HepG2 (cell line): ENCODE measurements around the gene GGTLC2. TPM values are rescaled to one million over a fixed set of nuclear protein-coding genes. Genes with fewer than 3 reads are reported as not detected.

ENCODE experiments used
- ATAC-seq: fragments of 200-7000 bp; cut with Tn5 transposase; 3 replicates; pipeline ENCODE4 v1.9.1; 2020; ENCODE audit warnings: mild to moderate bottlenecking, moderate library complexity
- BruUV-seq: library from RNA; stranded (reverse); fragments of 400-500 nt; replicated peaks from 2 replicates; lab custom pipeline; 2021; lab: Mats Ljungman, UMichigan
- CTCF ChIA-PET: fragments of 300-600 bp; formaldehyde crosslinking; extraction: SDS; loops from one replicate; lab custom pipeline; 2021; ENCODE audit warnings: low total read pairs, inconsistent platforms, low intra/inter-chr PET ratio; lab: Yijun Ruan, JAX
- POLR2A ChIA-PET: fragments of 350-600 bp; sonication (Branson Sonifier 250); formaldehyde crosslinking; loops from one replicate; lab custom pipeline; 2020; ENCODE audit warnings: antibody characterized with exemption, inconsistent platforms; lab: Yijun Ruan, JAX
- DNase-seq: peaks from one replicate; pipeline ENCODE4 v3.0.0-alpha.2; 2015; ENCODE audit warnings: low spot score
- FAIRE-seq: peaks from 3 replicates; lab custom pipeline; 2011; peaks lifted over from hg19 to GRCh38; lab: Jason Lieb, UNC
- H2AFZ ChIP-seq: one replicate; pipeline ENCODE4 v1.6.1; 2011; ENCODE audit warnings: low read length, inconsistent platforms
- H3K27ac ChIP-seq: fragments of 300-600 bp; 3 replicates; pipeline ENCODE4 v1.8.0; 2011; ENCODE audit warnings: mixed run types, mild to moderate bottlenecking, mixed read lengths, low read length, inconsistent platforms; ENCODE audit not compliant: insufficient read depth; ENCODE audit errors: extremely low read length
- H3K27me3 ChIP-seq, 2 experiments: fragments of 200-600 bp in 1 of 2; 2 replicates in 1 of 2; 3 replicates in 1 of 2; pipeline versions ENCODE4 v1.6.0 to v1.8.0; 2011; ENCODE audit warnings: low read length in 2 of 2, mild to moderate bottlenecking in 2 of 2, moderate library complexity in 2 of 2, inconsistent platforms in 1 of 2; ENCODE audit not compliant: insufficient read depth in 2 of 2, control insufficient read depth in 1 of 2
- H3K36me3 ChIP-seq, 2 experiments: fragments of 200-600 bp in 1 of 2; replicated peaks in 1 of 2; 2 replicates in 1 of 2; 3 replicates in 1 of 2; pipeline versions ENCODE4 v1.5.1 to v1.8.0; 2011; ENCODE audit warnings: low read length in 2 of 2, inconsistent platforms in 1 of 2; ENCODE audit not compliant: insufficient read depth in 2 of 2, control insufficient read depth in 1 of 2
- H3K4me1 ChIP-seq: 2 replicates; pipeline ENCODE4 v1.5.1; 2012; ENCODE audit warnings: low read length, inconsistent platforms; ENCODE audit not compliant: insufficient read depth
- H3K4me2 ChIP-seq: 2 replicates; pipeline ENCODE4 v1.6.0; 2011; ENCODE audit warnings: low read depth, low read length, inconsistent platforms
- H3K4me3 ChIP-seq, 3 experiments: fragments of 200-600 bp in 1 of 3; sonication (generic), shearing (Covaris generic) in 1 of 3; replicated peaks in 1 of 3; 2 replicates each; pipeline ENCODE4 v1.5.1; 2011 to 2016; ENCODE audit warnings: low read length in 3 of 3, inconsistent platforms in 2 of 3, low read depth in 2 of 3, mild to moderate bottlenecking in 2 of 3, control low read depth in 1 of 3, mixed read lengths in 1 of 3; ENCODE audit not compliant: insufficient read depth in 1 of 3
- H3K79me2 ChIP-seq: one replicate; pipeline ENCODE4 v1.6.1; 2011; ENCODE audit warnings: low read length, inconsistent platforms; ENCODE audit not compliant: insufficient read depth
- H3K9ac ChIP-seq: 2 replicates; pipeline ENCODE4 v1.6.0; 2011; ENCODE audit warnings: mild to moderate bottlenecking, low read depth, low read length, inconsistent platforms; ENCODE audit not compliant: insufficient read depth
- H3K9me3 ChIP-seq: 2 replicates; pipeline ENCODE4 v1.5.1; 2012; ENCODE audit warnings: mild to moderate bottlenecking, low read length
- H4K20me1 ChIP-seq: 2 replicates; pipeline ENCODE4 v1.6.0; 2011; ENCODE audit warnings: inconsistent platforms, mild to moderate bottlenecking, low read length, moderate library complexity; ENCODE audit not compliant: insufficient read depth
- CEBPG ChIP-seq: IDR thresholded peaks from 2 replicates; pipeline ENCODE4 v1.6.1; 2016
- ETV6 ChIP-seq: sonication (generic); formaldehyde crosslinking; conservative IDR thresholded peaks from 2 replicates; pipeline ENCODE4 v1.4.0; 2020; ENCODE audit warnings: missing genetic modification reagents
- HDAC6 ChIP-seq: fragments of 200-600 bp; sonication (generic); IDR thresholded peaks from 2 replicates; pipeline ENCODE4 v1.7.0; 2017; ENCODE audit warnings: mild to moderate bottlenecking, antibody characterized with exemption, low read length, low read depth
- HOXA3 ChIP-seq: sonication (generic); formaldehyde crosslinking; IDR thresholded peaks from 2 replicates; pipeline ENCODE4 v1.5.0; 2020; ENCODE audit warnings: missing genetic modification reagents
- NCOA1 ChIP-seq: sonication (generic); formaldehyde crosslinking; IDR thresholded peaks from 2 replicates; pipeline ENCODE4 v1.9.0; 2021; ENCODE audit warnings: missing genetic modification reagents
- NR2F2 ChIP-seq: IDR thresholded peaks from 2 replicates; pipeline ENCODE4 v1.6.1; 2012; ENCODE audit warnings: low read depth, inconsistent platforms, borderline replicate concordance
- POGZ ChIP-seq: sonication (generic); formaldehyde crosslinking; IDR thresholded peaks from 2 replicates; pipeline ENCODE4 v1.4.0; 2020; ENCODE audit warnings: mild to moderate bottlenecking, missing genetic modification reagents
- ZFP36L2 ChIP-seq: sonication (generic); formaldehyde crosslinking; IDR thresholded peaks from 2 replicates; pipeline ENCODE4 v1.4.0; 2020; ENCODE audit warnings: missing genetic modification reagents
- ZFP62 ChIP-seq: sonication (generic); formaldehyde crosslinking; IDR thresholded peaks from 2 replicates; pipeline ENCODE4 v1.4.0; 2020; ENCODE audit warnings: missing genetic modification reagents
- ZMYM4 ChIP-seq: sonication (generic); formaldehyde crosslinking; IDR thresholded peaks from 2 replicates; pipeline ENCODE4 v1.8.1; 2023; ENCODE audit warnings: mild to moderate bottlenecking, missing genetic modification reagents
- ZNF709 ChIP-seq: sonication (generic); formaldehyde crosslinking; IDR thresholded peaks from 2 replicates; pipeline ENCODE4 v1.5.0; 2020; ENCODE audit warnings: mild to moderate bottlenecking, missing genetic modification reagents
- WGBS: methylation state at CpG from one replicate; pipeline ENCODE4 v1.1.6; 2017; ENCODE audit warnings: low lambda C conversion rate; 5-methylcytosine and 5-hydroxymethylcytosine counted together
- in situ Hi-C: cut with HindIII; loops from 2 replicates; pipeline ENCODE4 v1.10.0; 2017; ENCODE audit warnings: low pct_unique_long_range_greater_than_20kb; ENCODE audit not compliant: extremely low pct_ligation_motif_present
- intact Hi-C: fragments of 100-400 bp; cut with micrococcal nuclease; formaldehyde crosslinking; loops from one replicate; pipeline ENCODE4 v1.10.0; 2022; ENCODE audit not compliant: unreplicated experiment
- polyA plus RNA-seq, 8 experiments: library from polyadenylated mRNA; depleted of rRNA in 3 of 8; stranded (reverse) in 7 of 8; unstranded in 1 of 8; fragments of >200 nt; fragmentation: Illumina TruSeq in 4 of 8; extraction: Trizol in 4 of 8; gene quantifications; 2 replicates each; pipeline versions ENCODE4 v1.2.1 to v1.2.3, GENCODE V29; 2011 to 2016; ENCODE audit warnings: low read depth in 4 of 8, missing spikeins in 1 of 8, mixed read lengths in 1 of 8; ENCODE audit not compliant: insufficient read depth in 1 of 8
- total RNA-seq, 5 experiments: library from RNA; depleted of rRNA; stranded (reverse); fragments of >200 nt; fragmentation: Illumina TruSeq; extraction: Trizol; gene quantifications; 2 replicates each; pipeline ENCODE4 v1.2.3, GENCODE V29; 2016; ENCODE audit warnings: low read depth in 1 of 5
- TF ChIP-seq, protein P1 (sequence below): sonication (generic); formaldehyde crosslinking; conservative IDR thresholded peaks from 2 replicates; pipeline ENCODE4 v1.8.0; 2022; ENCODE audit warnings: missing genetic modification reagents
- TF ChIP-seq, protein P2 (sequence below): sonication (generic); formaldehyde crosslinking; IDR thresholded peaks from 2 replicates; pipeline ENCODE4 v1.5.0; 2020; ENCODE audit warnings: mild to moderate bottlenecking, missing genetic modification reagents

GGTLC2 gene
- total and polyA plus RNA-seq, 2 of the 13 experiments (the other 11 are each of a cell fraction or from before 2014, with no cell fraction given) = not detected

DNA sequence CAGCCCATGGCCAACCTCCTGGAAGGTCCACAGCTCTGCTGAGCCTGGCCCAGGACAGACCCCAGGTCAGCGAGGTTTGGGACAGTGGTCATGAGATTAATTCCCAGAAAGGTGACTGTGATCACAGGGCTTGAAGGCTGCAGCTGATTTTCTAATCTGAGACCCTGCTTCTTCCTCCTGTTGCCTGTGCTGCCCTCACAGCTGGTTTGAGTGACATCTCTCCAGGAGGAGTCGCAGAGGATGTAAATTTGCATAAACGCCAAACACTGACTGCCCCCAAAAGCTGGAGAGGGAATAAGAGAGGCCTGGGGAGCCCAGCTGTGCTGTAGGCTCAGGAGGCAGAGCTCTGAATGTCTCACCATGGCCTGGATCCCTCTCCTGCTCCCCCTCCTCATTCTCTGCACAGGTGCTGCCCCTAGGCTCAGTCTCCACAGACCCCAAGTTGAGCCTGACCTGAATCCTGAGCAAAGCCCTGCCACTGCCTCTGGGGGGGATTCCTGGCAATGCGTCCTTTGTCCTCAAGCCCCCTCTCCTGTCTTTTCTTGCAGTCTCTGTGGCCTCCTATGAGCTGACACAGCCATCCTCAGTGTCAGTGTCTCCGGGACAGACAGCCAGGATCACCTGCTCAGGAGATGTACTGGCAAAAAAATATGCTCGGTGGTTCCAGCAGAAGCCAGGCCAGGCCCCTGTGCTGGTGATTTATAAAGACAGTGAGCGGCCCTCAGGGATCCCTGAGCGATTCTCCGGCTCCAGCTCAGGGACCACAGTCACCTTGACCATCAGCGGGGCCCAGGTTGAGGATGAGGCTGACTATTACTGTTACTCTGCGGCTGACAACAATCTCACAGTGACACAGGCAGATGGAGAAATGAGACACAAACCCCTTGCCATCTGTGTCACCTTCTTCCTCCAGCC lies 23.8 kb downstream of the GGTLC2 start (continued):
- TF ChIP-seq CEBPG (CRISPR knock-in tag) = no peak
- TF ChIP-seq, protein P1, sequence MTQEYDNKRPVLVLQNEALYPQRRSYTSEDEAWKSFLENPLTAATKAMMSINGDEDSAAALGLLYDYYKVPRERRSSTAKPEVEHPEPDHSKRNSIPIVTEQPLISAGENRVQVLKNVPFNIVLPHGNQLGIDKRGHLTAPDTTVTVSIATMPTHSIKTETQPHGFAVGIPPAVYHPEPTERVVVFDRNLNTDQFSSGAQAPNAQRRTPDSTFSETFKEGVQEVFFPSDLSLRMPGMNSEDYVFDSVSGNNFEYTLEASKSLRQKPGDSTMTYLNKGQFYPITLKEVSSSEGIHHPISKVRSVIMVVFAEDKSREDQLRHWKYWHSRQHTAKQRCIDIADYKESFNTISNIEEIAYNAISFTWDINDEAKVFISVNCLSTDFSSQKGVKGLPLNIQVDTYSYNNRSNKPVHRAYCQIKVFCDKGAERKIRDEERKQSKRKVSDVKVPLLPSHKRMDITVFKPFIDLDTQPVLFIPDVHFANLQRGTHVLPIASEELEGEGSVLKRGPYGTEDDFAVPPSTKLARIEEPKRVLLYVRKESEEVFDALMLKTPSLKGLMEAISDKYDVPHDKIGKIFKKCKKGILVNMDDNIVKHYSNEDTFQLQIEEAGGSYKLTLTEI (CRISPR knock-in tag) = no peak
- no peak for TF ChIP-seq NCOA1
- TF ChIP-seq HDAC6 = no peak
- TF ChIP-seq ETV6 (CRISPR knock-in tag) = no peak
- no peak for TF ChIP-seq NR2F2
- TF ChIP-seq ZFP62 (CRISPR knock-in tag) = no peak
- TF ChIP-seq, all 625 proteins: peak for 0

DNA sequence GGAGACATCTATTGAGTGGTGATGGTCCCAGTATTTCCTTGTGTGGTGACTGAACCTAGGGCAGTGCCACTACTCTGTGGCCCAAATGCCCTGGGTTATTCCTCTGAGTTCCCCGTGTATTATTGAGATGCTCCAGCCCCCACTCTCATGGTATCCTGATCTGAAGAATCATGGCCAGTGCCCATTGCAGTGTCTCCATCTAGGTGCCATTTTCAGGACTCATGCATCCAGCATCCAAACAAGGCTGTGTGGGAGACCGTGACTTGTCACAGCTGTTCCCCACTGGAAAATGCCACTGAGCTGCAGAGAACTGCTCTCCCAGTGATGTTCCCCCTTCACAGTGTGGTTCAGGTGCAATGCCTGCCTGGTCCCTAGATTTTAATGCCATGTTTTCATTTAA lies 24.7 kb downstream of the GGTLC2 start:
- BruUV-seq = no TSS peak
- no peak overlapping the region for H3K4me3 ChIP-seq
- POLR2A ChIA-PET = no interaction called here

More for the DNA sequence above, 24.7 kb downstream of the GGTLC2 start:
- in situ Hi-C loops = no loop called here
- DNase-seq = no peak
- Histone ChIP-seq H3K27ac (no peak overlapping the region), H3K4me1 (no peaks in the 10 kb centered on the region), H3K4me2 (no peak overlapping the region), H3K79me2 (no peaks in the 10 kb centered on the region), H4K20me1 (0 out of 2 replicates have a peak, but pooled peaks cover 3% of the 10 kb centered on the region), H3K36me3 (no peaks in the 10 kb centered on the region), H3K9me3 (no peaks in the 10 kb centered on the region), H3K9ac (no peak overlapping the region), H2AFZ (no peak overlapping the region), H3K27me3 (peaks cover 0 to 6% of the 10 kb centered on the region in 2 experiments; a peak in 2 of 5 replicates)
- no peak for TF ChIP-seq POGZ
- TF ChIP-seq ZFP36L2 = no peak
- no peak for TF ChIP-seq ZNF709
- TF ChIP-seq HOXA3 (CRISPR knock-in tag) = no peak
- TF ChIP-seq ZMYM4 (CRISPR knock-in tag) = no peak
- TF ChIP-seq, protein P2, sequence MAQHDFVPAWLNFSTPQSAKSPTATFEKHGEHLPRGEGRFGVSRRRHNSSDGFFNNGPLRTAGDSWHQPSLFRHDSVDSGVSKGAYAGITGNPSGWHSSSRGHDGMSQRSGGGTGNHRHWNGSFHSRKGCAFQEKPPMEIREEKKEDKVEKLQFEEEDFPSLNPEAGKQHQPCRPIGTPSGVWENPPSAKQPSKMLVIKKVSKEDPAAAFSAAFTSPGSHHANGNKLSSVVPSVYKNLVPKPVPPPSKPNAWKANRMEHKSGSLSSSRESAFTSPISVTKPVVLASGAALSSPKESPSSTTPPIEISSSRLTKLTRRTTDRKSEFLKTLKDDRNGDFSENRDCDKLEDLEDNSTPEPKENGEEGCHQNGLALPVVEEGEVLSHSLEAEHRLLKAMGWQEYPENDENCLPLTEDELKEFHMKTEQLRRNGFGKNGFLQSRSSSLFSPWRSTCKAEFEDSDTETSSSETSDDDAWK (CRISPR knock-in tag) = no peak
- no peak for TF ChIP-seq ETV6 (CRISPR knock-in tag)
- intact Hi-C loops = no loop called here
- no peak for ATAC-seq
- FAIRE-seq = no peak
- CTCF ChIA-PET = no interaction called here
- WGBS = no CpG with 5 or more reads among the region's 2 CpGs
